ENCODE results near the gene SLC6A7. TPM values are rescaled to one million over a fixed set of nuclear protein-coding genes. Genes with fewer than 3 reads are reported as not detected.

SLC6A7 gene
- total and polyA plus RNA-seq, 9 donors: 0.02 TPM; not detected in 8

DNA sequence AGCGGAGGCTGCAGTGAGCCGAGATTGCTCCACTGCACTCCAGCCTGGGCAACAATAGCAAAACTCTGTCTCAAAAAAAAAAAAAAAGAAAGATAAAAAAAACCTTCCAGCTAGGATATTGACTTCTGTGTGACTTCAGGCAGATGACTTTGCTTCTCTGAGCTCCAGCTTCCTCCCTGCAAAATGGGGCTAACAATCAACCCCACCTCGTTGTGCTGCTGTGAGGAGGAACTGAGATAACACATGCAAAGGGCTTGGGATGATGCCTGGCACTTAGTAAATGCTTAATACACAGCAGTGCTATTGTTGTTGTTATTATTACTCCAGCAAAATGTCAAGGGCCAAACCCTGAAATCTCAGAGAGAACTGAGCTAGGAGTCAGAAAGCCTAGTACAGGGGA lies 26.8 kb upstream of the SLC6A7 start:
- WGBS, 3 donors: 52 to 60% (median 58%) methylated on average over 3 of the region's 3 CpGs
- peaks cover 29% of the 10 kb centered on the region for H3K4me1 ChIP-seq (ENCODE audit: insufficient read depth)
- TF ChIP-seq, protein P1, sequence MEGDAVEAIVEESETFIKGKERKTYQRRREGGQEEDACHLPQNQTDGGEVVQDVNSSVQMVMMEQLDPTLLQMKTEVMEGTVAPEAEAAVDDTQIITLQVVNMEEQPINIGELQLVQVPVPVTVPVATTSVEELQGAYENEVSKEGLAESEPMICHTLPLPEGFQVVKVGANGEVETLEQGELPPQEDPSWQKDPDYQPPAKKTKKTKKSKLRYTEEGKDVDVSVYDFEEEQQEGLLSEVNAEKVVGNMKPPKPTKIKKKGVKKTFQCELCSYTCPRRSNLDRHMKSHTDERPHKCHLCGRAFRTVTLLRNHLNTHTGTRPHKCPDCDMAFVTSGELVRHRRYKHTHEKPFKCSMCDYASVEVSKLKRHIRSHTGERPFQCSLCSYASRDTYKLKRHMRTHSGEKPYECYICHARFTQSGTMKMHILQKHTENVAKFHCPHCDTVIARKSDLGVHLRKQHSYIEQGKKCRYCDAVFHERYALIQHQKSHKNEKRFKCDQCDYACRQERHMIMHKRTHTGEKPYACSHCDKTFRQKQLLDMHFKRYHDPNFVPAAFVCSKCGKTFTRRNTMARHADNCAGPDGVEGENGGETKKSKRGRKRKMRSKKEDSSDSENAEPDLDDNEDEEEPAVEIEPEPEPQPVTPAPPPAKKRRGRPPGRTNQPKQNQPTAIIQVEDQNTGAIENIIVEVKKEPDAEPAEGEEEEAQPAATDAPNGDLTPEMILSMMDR (IDR thresholded peaks at IDR 0.05): no peak
- TF ChIP-seq EP300 (IDR thresholded peaks at IDR 0.05) (no peak), POLR2A (IDR thresholded peaks at IDR 0.05) (no peak)
- peak overlapping the region in 1 of 2 donors; percentile 8 for H3K27ac ChIP-seq
- intact Hi-C loops (cut with DNase I): loop anchor here in 2 of 4 donors (5.0 kb wide), 1 partner anchor 54 kb away; no protein-coding TSS in a partner anchor
- no peaks in the 10 kb centered on the region for H3K9me3 ChIP-seq
- H3K4me3 ChIP-seq: no peak overlapping the region
- DNase-seq: no peak
- no peaks in the 10 kb centered on the region for H3K36me3 ChIP-seq
- H3K27me3 ChIP-seq: no peaks in the 10 kb centered on the region

DNA sequence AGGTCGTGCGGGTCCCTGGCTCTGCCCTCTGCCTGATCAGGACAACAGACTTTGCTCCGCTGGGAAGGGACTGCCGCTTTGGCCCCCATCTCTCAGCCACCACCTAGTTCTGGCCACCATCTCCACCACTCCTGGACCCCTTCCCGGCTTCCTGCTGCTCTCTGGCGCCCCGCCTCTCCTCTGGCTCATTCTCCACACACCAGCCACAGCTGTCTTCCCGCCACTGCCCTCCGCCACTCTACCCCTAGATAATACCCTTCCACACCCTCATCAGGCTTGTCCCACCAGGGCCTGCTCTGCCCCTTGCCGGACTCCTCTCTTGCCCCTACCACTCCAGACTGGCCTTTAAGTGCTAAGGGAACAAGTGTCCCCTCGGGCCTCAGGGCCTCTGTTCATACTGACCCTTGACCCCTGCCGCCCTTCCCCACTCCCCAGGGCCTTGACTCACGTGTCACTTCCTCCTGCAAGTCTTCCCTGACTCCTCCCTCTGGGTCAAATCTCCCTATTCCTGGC lies 26.3 kb upstream of the SLC6A7 start:
- DNase-seq: peak; percentile 80 to 86 (median 86)
- peak overlapping the region in 1 of 2 donors; percentile 8 for H3K27ac ChIP-seq
- H3K9me3 ChIP-seq: no peaks in the 10 kb centered on the region
- H3K4me1 ChIP-seq (ENCODE audit: insufficient read depth): peaks cover 25% of the 10 kb centered on the region
- TF ChIP-seq POLR2A (IDR thresholded peaks at IDR 0.05): no peak
- TF ChIP-seq, protein P1 (IDR thresholded peaks at IDR 0.05): no peak
- no peak for TF ChIP-seq EP300 (IDR thresholded peaks at IDR 0.05)
- no peaks in the 10 kb centered on the region for H3K27me3 ChIP-seq
- intact Hi-C loops (cut with DNase I): loop anchor here in 2 of 4 donors (5.0 kb wide), 1 partner anchor 54 kb away; no protein-coding TSS in a partner anchor
- no peak overlapping the region for H3K4me3 ChIP-seq
- WGBS, 3 donors: 20 to 28% (median 23%) methylated on average over 13 of the region's 13 CpGs
- H3K36me3 ChIP-seq: no peaks in the 10 kb centered on the region

DNA sequence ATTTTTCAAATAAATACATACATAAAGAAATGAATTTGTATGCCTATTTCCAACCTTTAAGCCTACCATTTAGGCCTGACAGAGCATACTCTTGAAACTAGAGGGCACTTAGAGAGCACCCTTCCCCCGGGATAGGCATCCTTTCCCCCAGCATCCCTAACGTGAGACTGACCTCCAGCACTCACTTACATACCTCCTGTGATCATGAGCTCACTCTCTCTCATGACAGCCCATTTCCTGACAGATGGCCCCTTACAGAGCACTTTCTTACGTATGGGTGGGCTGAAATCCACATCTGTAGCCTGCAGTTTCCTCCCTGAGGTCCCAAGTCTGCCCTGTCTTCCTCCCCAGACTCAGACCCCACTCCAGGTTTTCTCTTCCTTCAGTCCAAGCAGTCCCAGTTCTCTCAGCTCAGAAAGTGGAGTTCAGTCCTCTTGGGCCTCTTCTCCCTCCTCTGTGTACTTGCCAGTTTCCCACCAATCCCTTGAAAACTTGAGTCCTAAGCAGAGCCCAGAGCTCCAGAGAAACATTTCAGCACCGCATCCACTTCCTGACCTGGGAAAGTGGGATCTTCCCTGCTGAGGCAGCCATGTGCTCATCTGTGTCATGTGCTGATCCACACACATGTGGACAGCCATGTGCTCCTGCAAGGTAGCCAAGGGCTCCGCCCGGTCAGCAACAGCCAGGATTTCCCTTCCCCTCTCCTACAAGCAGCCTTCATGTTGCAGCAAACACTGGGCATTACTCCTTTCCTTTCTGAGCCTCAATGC lies 25.5 kb upstream of the SLC6A7 start:
- Histone ChIP-seq H3K4me1 (ENCODE audit: insufficient read depth) (peaks cover 18% of the 10 kb centered on the region), H3K9me3 (no peaks in the 10 kb centered on the region), H3K27me3 (no peaks in the 10 kb centered on the region), H3K4me3 (no peak overlapping the region), H3K36me3 (no peaks in the 10 kb centered on the region), H3K27ac (peak overlapping the region; percentile 12 to 39)
- TF ChIP-seq, protein P1 (IDR thresholded peaks at IDR 0.05): no peak
- no peak for TF ChIP-seq EP300 (IDR thresholded peaks at IDR 0.05)
- no peak for TF ChIP-seq POLR2A (IDR thresholded peaks at IDR 0.05)
- DNase-seq: peak in 2 of 5 donors; percentile 36 to 49
- 56 to 69% (median 66%) methylated on average over 6 of the region's 6 CpGs for WGBS, 3 donors
- intact Hi-C loops (cut with DNase I): loop anchor here in 2 of 4 donors (5.0 kb wide), 1 partner anchor 53 kb away; no protein-coding TSS in a partner anchor

DNA sequence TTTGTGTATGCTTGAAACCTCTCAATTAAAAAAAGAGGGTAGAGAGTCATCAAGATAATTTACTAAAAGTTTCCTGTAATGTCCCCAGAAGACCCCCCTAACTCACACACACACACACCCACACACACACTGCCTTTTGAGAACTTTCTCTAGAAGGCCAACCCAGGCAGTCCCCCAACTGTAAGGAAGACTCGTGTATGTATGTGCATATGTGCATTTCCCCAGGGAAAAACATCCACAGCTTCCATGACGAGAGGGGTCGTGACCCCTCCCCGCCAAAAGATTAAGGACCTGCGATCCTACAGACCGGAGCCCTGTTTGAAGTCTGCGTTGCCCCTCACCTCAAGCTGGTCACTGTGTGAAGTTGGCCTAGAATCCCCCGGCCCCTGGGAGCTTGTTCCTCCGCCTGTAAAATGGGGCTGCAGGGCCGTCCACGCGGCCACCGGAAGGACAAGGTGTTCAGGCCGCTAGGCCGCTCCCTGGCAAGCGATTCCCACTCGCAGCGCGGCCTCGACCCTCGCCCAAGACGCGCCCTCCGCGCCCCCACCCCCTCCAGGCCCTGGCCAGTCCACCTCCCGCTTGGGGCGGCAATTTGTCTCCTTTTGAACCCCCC lies 23.7 kb upstream of the SLC6A7 start:
- H3K4me3 ChIP-seq: no peak overlapping the region
- DNase-seq: no peak
- H3K9me3 ChIP-seq: no peaks in the 10 kb centered on the region
- TF ChIP-seq POLR2A (IDR thresholded peaks at IDR 0.05) (no peak), EP300 (IDR thresholded peaks at IDR 0.05) (no peak)
- intact Hi-C loops (cut with DNase I): loop anchor here in 2 of 4 donors (5.0 kb wide), 1 partner anchor 34 kb away; no protein-coding TSS in a partner anchor
- H3K4me1 ChIP-seq (ENCODE audit: insufficient read depth): peaks cover 12% of the 10 kb centered on the region
- 89 to 91% (median 89%) methylated on average over 27 of the region's 27 CpGs for WGBS, 3 donors
- no peak overlapping the region for H3K27ac ChIP-seq
- H3K27me3 ChIP-seq: no peaks in the 10 kb centered on the region
- H3K36me3 ChIP-seq: no peaks in the 10 kb centered on the region
